ENCODE data around the gene HAPLN2.

HAPLN2 gene

GRCh38 chr1:156660752-156661112 lies 41.5 kb downstream of the HAPLN2 start:
- DNase-seq (ENCODE audit: low read depth in 1 of 2, low spot score in 1 of 2): no peak

GRCh38 chr1:156662005-156662799 lies 43.0 kb downstream of the HAPLN2 start:
- DNase-seq (ENCODE audit: low read depth in 1 of 2, low spot score in 1 of 2): no peak

GRCh38 chr1:156662800-156663055 lies 43.5 kb downstream of the HAPLN2 start:
- no peak for DNase-seq (ENCODE audit: low read depth in 1 of 2, low spot score in 1 of 2)

GRCh38 chr1:156663178-156663577 lies 44.0 kb downstream of the HAPLN2 start:
- no peak for DNase-seq (ENCODE audit: low read depth in 1 of 2, low spot score in 1 of 2)

- no peak for DNase-seq (ENCODE audit: low read depth in 1 of 2, low spot score in 1 of 2)
Observed at GRCh38 chr1:156664046-156664766, 45.0 kb downstream of the HAPLN2 start.

GRCh38 chr1:156664767-156665411 lies 45.7 kb downstream of the HAPLN2 start:
- DNase-seq (ENCODE audit: low read depth in 1 of 2, low spot score in 1 of 2): no peak

GRCh38 chr1:156665539-156665938 lies 46.3 kb downstream of the HAPLN2 start:
- no peak for DNase-seq (ENCODE audit: low read depth in 1 of 2, low spot score in 1 of 2)

GRCh38 chr1:156666862-156667609 lies 47.8 kb downstream of the HAPLN2 start:
- DNase-seq (ENCODE audit: low read depth in 1 of 2, low spot score in 1 of 2): no peak

- DNase-seq (ENCODE audit: low read depth in 1 of 2, low spot score in 1 of 2): no peak
Observed at GRCh38 chr1:156667610-156667967, 48.4 kb downstream of the HAPLN2 start.

- DNase-seq (ENCODE audit: low read depth in 1 of 2, low spot score in 1 of 2): no peak
Observed at GRCh38 chr1:156667968-156668709, 48.9 kb downstream of the HAPLN2 start.

GRCh38 chr1:156668801-156669637 lies 49.8 kb downstream of the HAPLN2 start:
- no peak for DNase-seq (ENCODE audit: low read depth in 1 of 2, low spot score in 1 of 2)

- no peak for DNase-seq (ENCODE audit: low read depth in 1 of 2, low spot score in 1 of 2)
Observed at GRCh38 chr1:156669794-156670193, 50.6 kb downstream of the HAPLN2 start.

- DNase-seq (ENCODE audit: low read depth in 1 of 2, low spot score in 1 of 2): no peak
Observed at GRCh38 chr1:156670359-156670758, 51.1 kb downstream of the HAPLN2 start.

- DNase-seq (ENCODE audit: low read depth in 1 of 2, low spot score in 1 of 2): no peak
Observed at GRCh38 chr1:156670791-156671190, 51.6 kb downstream of the HAPLN2 start.

GRCh38 chr1:156671804-156672203 lies 52.6 kb downstream of the HAPLN2 start:
- DNase-seq (ENCODE audit: low read depth in 1 of 2, low spot score in 1 of 2): no peak

GRCh38 chr1:156673387-156674121 lies 54.3 kb downstream of the HAPLN2 start:
- DNase-seq (ENCODE audit: low read depth in 1 of 2, low spot score in 1 of 2): no peak
